ENCODE results near the gene DTNA.

DNA sequence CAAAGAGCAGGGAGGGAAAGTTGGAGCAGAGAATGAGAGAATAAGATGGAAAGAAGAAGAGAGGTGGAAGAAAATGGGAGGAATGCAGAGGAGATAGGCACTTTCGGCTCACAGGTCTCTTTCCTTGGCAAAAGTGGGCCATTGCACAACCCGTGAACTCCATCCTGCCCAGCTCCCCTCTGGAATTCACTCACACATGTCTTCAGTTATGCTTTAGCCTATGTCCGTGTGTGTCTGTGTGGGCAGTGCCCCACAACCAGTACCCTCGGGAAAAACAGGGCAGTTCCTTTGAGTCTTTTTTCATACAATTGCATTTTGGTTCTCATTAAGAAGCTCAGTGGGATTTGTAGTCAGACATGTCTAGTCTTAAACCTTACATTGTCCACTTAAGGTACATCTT, 34.5 kb downstream of the DTNA start:
- TF ChIP-seq ZNF274 (IDR thresholded peaks at IDR 0.05; ENCODE audit: low read depth, low read length) (no peak), YY1 (IDR thresholded peaks at IDR 0.05; ENCODE audit: insufficient read depth, insufficient read length) (no peak)
